Right lobe of liver (tissue), 4 donors: ENCODE measurements around the gene PMVK.

Experiments used
- CTCF ChIP-seq, 4 donors: fragments of 200-600 bp in 3 of 4; fragments of 450-650 bp in 1 of 4; IDR thresholded peaks; one replicate each; pipeline versions ENCODE4 v1.5.1 to v1.8.0; 2016 to 2022; ENCODE audit warnings: antibody characterized with exemption in 4 of 4, mild to moderate bottlenecking in 2 of 4
- POLR2A ChIP-seq: fragments of 450-650 bp; IDR thresholded peaks from one replicate; pipeline ENCODE4 v1.6.1; 2017; ENCODE audit warnings: antibody characterized with exemption, mild to moderate bottlenecking
- donor health status: DM: no; HTN: no; CAD: no.
- donor health status: DM: no; HTN: no; CAD: no.
- donor health status: DM: no; HTN: yes; CAD: no.

- TF ChIP-seq CTCF (IDR thresholded peaks at IDR 0.05) (no peak), POLR2A (no peak)
Observed at GRCh38 chr1:154955039-154955717, 18.7 kb upstream of the PMVK start.
